H1 (cell line): ENCODE measurements around the gene P3H2. TPM values are rescaled to one million over a fixed set of nuclear protein-coding genes. Genes with fewer than 3 reads are reported as not detected.

Experiments used
- CTCF ChIA-PET: fragments of 300-600 bp; sonication (Branson Sonifier 250); formaldehyde crosslinking; loops from one replicate; lab custom pipeline; 2021; ENCODE audit not compliant: partially characterized antibody; lab: Charles Lee
- POLR2A ChIA-PET: fragments of 300-600 bp; sonication (Branson Sonifier 250); formaldehyde crosslinking; loops from one replicate; lab custom pipeline; 2021; ENCODE audit warnings: inconsistent platforms; ENCODE audit not compliant: partially characterized antibody; lab: Charles Lee
- DNase-seq, 2 experiments: peaks; one replicate each; pipeline versions ENCODE4 v3.0.0 to v3.0.0-alpha.2; 2010 to 2022; ENCODE audit warnings: low spot score in 2 of 2, low read depth in 1 of 2, mixed read lengths in 1 of 2
- FAIRE-seq: peaks from 2 replicates; lab custom pipeline; 2011; peaks lifted over from hg19 to GRCh38; lab: Jason Lieb, UNC
- H2AFZ ChIP-seq: 2 replicates; pipeline ENCODE4 v1.8.1; 2012; ENCODE audit warnings: low read length, inconsistent platforms
- H2AK5ac ChIP-seq: 2 replicates; pipeline ENCODE4 v1.6.1; 2013; ENCODE audit warnings: low read depth, low read length
- H2BK120ac ChIP-seq: replicated peaks from 2 replicates; pipeline ENCODE3; 2013; ENCODE audit warnings: low read depth, low read length, inconsistent platforms
- H2BK12ac ChIP-seq: 2 replicates; pipeline ENCODE4 v1.6.1; 2013; ENCODE audit warnings: low read depth, low read length
- H2BK15ac ChIP-seq: 2 replicates; pipeline ENCODE4 v1.6.1; 2013; ENCODE audit warnings: low read length
- H2BK20ac ChIP-seq: 2 replicates; pipeline ENCODE4 v1.6.1; 2013; ENCODE audit warnings: low read length
- H2BK5ac ChIP-seq: 2 replicates; pipeline ENCODE4 v1.6.1; 2013; ENCODE audit warnings: low read depth, low read length
- H3K14ac ChIP-seq: 2 replicates; pipeline ENCODE4 v1.6.1; 2013; ENCODE audit warnings: inconsistent platforms; ENCODE audit not compliant: insufficient read length
- H3K18ac ChIP-seq: 2 replicates; pipeline ENCODE4 v1.6.1; 2013; ENCODE audit warnings: low read length; ENCODE audit errors: extremely low read depth
- H3K23ac ChIP-seq: 2 replicates; pipeline ENCODE4 v1.6.1; 2013; ENCODE audit warnings: inconsistent platforms; ENCODE audit not compliant: insufficient read length
- H3K23me2 ChIP-seq: 2 replicates; pipeline ENCODE4 v1.6.1; 2013; ENCODE audit warnings: low read depth, low read length
- H3K27ac ChIP-seq: 2 replicates; pipeline ENCODE4 v1.6.1; 2011; ENCODE audit warnings: low read depth, low read length, inconsistent platforms
- H3K27me3 ChIP-seq, 4 experiments: replicated peaks in 1 of 4; 1 replicate in 1 of 4; 2 replicates in 3 of 4; pipeline versions ENCODE4 v1.6.1 to v1.8.1; 2011 to 2013; ENCODE audit warnings: low read length in 3 of 4, mild to moderate bottlenecking in 3 of 4, inconsistent platforms in 2 of 4, mixed read lengths in 2 of 4, moderate library complexity in 1 of 4; ENCODE audit not compliant: control insufficient read depth in 3 of 4, insufficient read depth in 3 of 4; ENCODE audit errors: extremely low read depth in 1 of 4
- H3K36me3 ChIP-seq, 4 experiments: 2 replicates each; pipeline versions ENCODE4 v1.6.1 to v1.8.1; 2011 to 2013; ENCODE audit warnings: mild to moderate bottlenecking in 4 of 4, low read length in 3 of 4, moderate library complexity in 2 of 4, control low read depth in 1 of 4, inconsistent platforms in 1 of 4; ENCODE audit not compliant: insufficient read depth in 4 of 4, control insufficient read depth in 2 of 4
- H3K4ac ChIP-seq: replicated peaks from 2 replicates; pipeline ENCODE3; 2013; ENCODE audit warnings: low read length, low read depth, mixed read lengths, inconsistent platforms; ENCODE audit not compliant: insufficient read length
- H3K4me1 ChIP-seq, 4 experiments: replicated peaks in 1 of 4; 1 replicate in 1 of 4; 2 replicates in 3 of 4; pipeline versions ENCODE4 v1.6.1 to v1.8.1; 2011 to 2013; ENCODE audit warnings: low read length in 3 of 4, inconsistent platforms in 2 of 4, mixed read lengths in 1 of 4; ENCODE audit not compliant: insufficient read depth in 4 of 4, control insufficient read depth in 3 of 4
- H3K4me2 ChIP-seq, 2 experiments: 2 replicates each; pipeline versions ENCODE4 v1.6.1 to v1.8.1; 2011 to 2013; ENCODE audit warnings: low read depth in 2 of 2, low read length in 2 of 2, control low read depth in 1 of 2, inconsistent platforms in 1 of 2, mild to moderate bottlenecking in 1 of 2; ENCODE audit not compliant: insufficient read depth in 1 of 2
- H3K4me3 ChIP-seq, 4 experiments: fragments of 200-600, 300-600 bp in 1 of 4; sonication (generic), shearing (Covaris generic), sonication (Bioruptor Twin) in 1 of 4; 2 replicates each; pipeline versions ENCODE4 v1.5.1 to v1.8.1; 2011 to 2016; ENCODE audit warnings: low read length in 4 of 4, low read depth in 3 of 4, control low read depth in 2 of 4, inconsistent platforms in 2 of 4, mild to moderate bottlenecking in 2 of 4, mixed read lengths in 1 of 4, moderate library complexity in 1 of 4; ENCODE audit not compliant: insufficient read depth in 2 of 4; ENCODE audit errors: extremely low read depth in 1 of 4
- H3K56ac ChIP-seq: replicated peaks from 2 replicates; pipeline ENCODE3; 2013; ENCODE audit warnings: low read depth, mild to moderate bottlenecking, mixed read lengths, low read length, inconsistent platforms; ENCODE audit not compliant: insufficient read length
- H3K79me1 ChIP-seq: 2 replicates; pipeline ENCODE4 v1.6.1; 2013; ENCODE audit warnings: low read depth, low read length, control low read depth
- H3K79me2 ChIP-seq, 2 experiments: 2 replicates each; pipeline versions ENCODE4 v1.6.1 to v1.8.1; 2012 to 2013; ENCODE audit warnings: low read length in 2 of 2, mild to moderate bottlenecking in 2 of 2, inconsistent platforms in 1 of 2; ENCODE audit not compliant: insufficient read depth in 2 of 2, control insufficient read depth in 1 of 2
- H3K9ac ChIP-seq, 4 experiments: replicated peaks in 1 of 4; 1 replicate in 1 of 4; 2 replicates in 3 of 4; pipeline versions ENCODE4 v1.6.1 to v1.8.1; 2011 to 2013; ENCODE audit warnings: low read depth in 3 of 4, low read length in 3 of 4, control low read depth in 2 of 4, mild to moderate bottlenecking in 2 of 4, moderate library complexity in 2 of 4, inconsistent platforms in 1 of 4; ENCODE audit errors: extremely low read depth in 1 of 4
- H3K9me3 ChIP-seq, 2 experiments: 2 replicates each; pipeline versions ENCODE4 v1.6.1 to v1.8.1; 2012 to 2013; ENCODE audit warnings: mild to moderate bottlenecking in 2 of 2, moderate library complexity in 2 of 2, control low read depth in 1 of 2, inconsistent platforms in 1 of 2, low read depth in 1 of 2, low read length in 1 of 2, mixed read lengths in 1 of 2; ENCODE audit not compliant: insufficient read depth in 2 of 2
- H4K20me1 ChIP-seq, 2 experiments: replicated peaks in 1 of 2; 2 replicates each; pipeline versions ENCODE3 to v1.8.1; 2011 to 2013; ENCODE audit warnings: inconsistent platforms in 2 of 2, low read length in 2 of 2, mild to moderate bottlenecking in 1 of 2; ENCODE audit not compliant: insufficient read depth in 2 of 2, control insufficient read depth in 1 of 2
- H4K5ac ChIP-seq: 2 replicates; pipeline ENCODE4 v1.6.1; 2013; ENCODE audit warnings: low read length, low read depth, mixed read lengths, inconsistent platforms; ENCODE audit not compliant: insufficient read length
- H4K8ac ChIP-seq: 2 replicates; pipeline ENCODE4 v1.8.0; 2013; ENCODE audit warnings: mild to moderate bottlenecking, moderate library complexity, low read length, inconsistent platforms; ENCODE audit not compliant: insufficient read depth; ENCODE audit errors: extremely low read depth
- H4K91ac ChIP-seq: replicated peaks from 2 replicates; pipeline ENCODE3; 2013; ENCODE audit warnings: low read length, mixed read lengths, inconsistent platforms; ENCODE audit not compliant: insufficient read length
- BACH1 ChIP-seq: IDR thresholded peaks from 2 replicates; pipeline ENCODE4 v1.6.1; 2012; ENCODE audit warnings: low read length, improper control_type of control experiment
- CBX5 ChIP-seq: fragments of 300-800, 300-1000 bp; sonication (generic); IDR thresholded peaks from 2 replicates; pipeline ENCODE4 v1.7.1; 2016; ENCODE audit warnings: antibody characterized with exemption, low read length, low read depth
- CREB1 ChIP-seq: IDR thresholded peaks from 2 replicates; pipeline ENCODE4 v1.6.1; 2012; ENCODE audit warnings: inconsistent platforms
- E2F6 ChIP-seq: IDR thresholded peaks from 2 replicates; pipeline ENCODE4 v1.6.1; 2012; ENCODE audit warnings: inconsistent platforms
- GTF2F1 ChIP-seq: IDR thresholded peaks from 2 replicates; pipeline ENCODE4 v1.6.1; 2012; ENCODE audit warnings: low read depth, low read length, improper control_type of control experiment, borderline replicate concordance
- HDAC6 ChIP-seq: IDR thresholded peaks from one replicate; pipeline ENCODE4 v1.7.1; 2012; ENCODE audit warnings: low read depth, mild to moderate bottlenecking, inconsistent platforms, low read length, moderate library complexity
- POU5F1 ChIP-seq: IDR thresholded peaks from 2 replicates; pipeline ENCODE4 v1.6.1; 2011; ENCODE audit warnings: low read depth, mild to moderate bottlenecking, low read length, moderate library complexity
- SIX5 ChIP-seq: IDR thresholded peaks from 2 replicates; pipeline ENCODE4 v1.6.1; 2011; ENCODE audit warnings: mild to moderate bottlenecking, low read depth, low read length
- SP2 ChIP-seq: IDR thresholded peaks from 2 replicates; pipeline ENCODE4 v1.6.1; 2012; ENCODE audit warnings: mild to moderate bottlenecking, low read length, inconsistent platforms
- SUZ12 ChIP-seq: fragments of 200-600 bp; sonication (generic); IDR thresholded peaks from 2 replicates; pipeline ENCODE4 v1.6.1; 2012; ENCODE audit warnings: mild to moderate bottlenecking, inconsistent platforms, low read length, moderate library complexity, mixed read lengths
- TAF1 ChIP-seq: IDR thresholded peaks from 2 replicates; pipeline ENCODE4 v1.6.1; 2011; ENCODE audit warnings: mild to moderate bottlenecking, low read depth, low read length
- WGBS, 2 experiments: shearing (Covaris generic) in 1 of 2; methylation state at CpG; one replicate each; pipeline versions ENCODE4 v1.1.6 to v1.1.7; 2013 to 2015; ENCODE audit warnings: low lambda C conversion rate in 2 of 2, mixed read lengths in 2 of 2, inconsistent platforms in 1 of 2, low coverage in 1 of 2, missing lambda C conversion rate in 1 of 2; ENCODE audit not compliant: insufficient replicate concordance in 2 of 2, insufficient coverage in 1 of 2, insufficient read length in 1 of 2; ENCODE audit errors: extremely low coverage in 1 of 2, missing lambda C conversion rate in 1 of 2; 5-methylcytosine and 5-hydroxymethylcytosine counted together
- polyA plus RNA-seq, 7 experiments: library from polyadenylated mRNA; depleted of rRNA in 3 of 7; stranded (reverse) in 5 of 7; unstranded in 2 of 7; fragments of >200 nt in 5 of 7; fragments of 200-250 nt in 2 of 7; gene quantifications; 1 replicate in 5 of 7; 2 replicates in 1 of 7; 4 replicates in 1 of 7; pipeline versions ENCODE4 v1.2.1 to v1.2.3, GENCODE V29; 2011 to 2013; ENCODE audit warnings: missing spikeins in 2 of 7, mixed read lengths in 2 of 7
- total RNA-seq: library from RNA; stranded (reverse); fragmentation: NEBNext Ultra II Directional; extraction: Animal tissue kit (Norgen Biotek cat#: 25700); gene quantifications from 2 replicates; pipeline ENCODE4 v1.2.1, GENCODE V29; 2021

Gene P3H2
- total and polyA plus RNA-seq, 2 of the 8 experiments (the other 6 are each of a cell fraction or from before 2014, with no cell fraction given) = 40.5 to 60.4 TPM

DNA sequence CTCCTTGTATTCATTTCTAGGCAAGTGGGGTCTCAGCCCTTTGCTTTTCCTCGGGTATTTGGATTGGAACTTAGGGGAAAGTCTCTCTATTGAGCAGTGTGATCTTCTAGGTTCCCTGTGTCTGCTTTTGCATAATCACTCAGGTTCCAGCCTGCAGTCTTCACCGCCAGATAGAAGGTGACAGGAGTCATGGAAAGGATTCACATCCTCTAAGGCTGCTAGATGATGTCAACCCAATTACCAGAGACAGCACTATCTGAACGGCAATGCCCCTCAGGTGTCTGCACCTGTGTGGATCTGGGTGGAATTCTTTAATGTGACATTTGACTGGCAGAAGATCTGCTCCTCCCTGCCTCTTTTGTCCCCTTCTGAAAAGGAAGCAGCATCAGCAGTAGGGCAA is 177.7 kb downstream of the P3H2 start:
- Histone ChIP-seq H4K20me1 (no peaks in the 10 kb centered on the region), H3K23ac (no peak overlapping the region), H3K9me3 (no peaks in the 10 kb centered on the region), H3K23me2 (no peaks in the 10 kb centered on the region; the same call in 1 of the 2 replicates), H3K4me2 (no peak overlapping the region), H3K9ac (no peak overlapping the region), H3K4ac (no peak overlapping the region), H3K14ac (no peak overlapping the region), H4K5ac (no peak overlapping the region), H3K36me3 (no peaks in the 10 kb centered on the region), H4K91ac (no peak overlapping the region), H2AFZ (no peak overlapping the region), H2BK5ac (no peak overlapping the region), H2BK20ac (no peak overlapping the region), H3K27ac (no peak overlapping the region), H3K4me1 (no peaks in the 10 kb centered on the region), H4K8ac (no peak overlapping the region), H2BK15ac (no peak overlapping the region), H2BK120ac (no peak overlapping the region), H2BK12ac (no peak overlapping the region), H3K18ac (no peak overlapping the region), H2AK5ac (no peak overlapping the region), H3K4me3 (no peak overlapping the region), H3K27me3 (no peaks in the 10 kb centered on the region), H3K79me2 (no peaks in the 10 kb centered on the region), H3K79me1 (no peaks in the 10 kb centered on the region), H3K56ac (no peak overlapping the region)
- WGBS, 2 experiments = 91% methylated on average over 3 of the region's 3 CpGs; no CpG with 5 or more reads in 1 of the 2 experiments
- no peak for DNase-seq
- TF ChIP-seq CREB1 (no peak), CBX5 (no peak), BACH1 (no peak), E2F6 (no peak), HDAC6 (no peak), TAF1 (no peak), GTF2F1 (no peak), SP2 (no peak), POU5F1 (no peak), SUZ12 (no peak), SIX5 (no peak)
- ChIA-PET CTCF (interaction anchor here (1.3 to 1.4 kb wide), 2 partner anchors 14 to 18 kb away, joined by 3 to 10 read pairs; no protein-coding TSS in a partner anchor), POLR2A (no interaction called here)
- no peak for FAIRE-seq
